DOHH2 (cell line): ENCODE results near the gene SRRD.

Experiments
- EZH2phosphoT487 ChIP-seq: fragments of 200-600 bp; sonication (generic); IDR thresholded peaks from 2 replicates; pipeline ENCODE4 v1.6.1; 2017; ENCODE audit warnings: borderline replicate concordance, mild to moderate bottlenecking, antibody characterized with exemption, low read length, moderate library complexity, mixed read lengths
- TF ChIP-seq, protein P1 (sequence below): fragments of 200-600 bp; sonication (generic); IDR thresholded peaks from one replicate; pipeline ENCODE4 v1.5.1; 2014; ENCODE audit warnings: antibody characterized with exemption, mild to moderate bottlenecking, low read depth, low read length; ENCODE audit not compliant: poor library complexity, severe bottlenecking

DNA sequence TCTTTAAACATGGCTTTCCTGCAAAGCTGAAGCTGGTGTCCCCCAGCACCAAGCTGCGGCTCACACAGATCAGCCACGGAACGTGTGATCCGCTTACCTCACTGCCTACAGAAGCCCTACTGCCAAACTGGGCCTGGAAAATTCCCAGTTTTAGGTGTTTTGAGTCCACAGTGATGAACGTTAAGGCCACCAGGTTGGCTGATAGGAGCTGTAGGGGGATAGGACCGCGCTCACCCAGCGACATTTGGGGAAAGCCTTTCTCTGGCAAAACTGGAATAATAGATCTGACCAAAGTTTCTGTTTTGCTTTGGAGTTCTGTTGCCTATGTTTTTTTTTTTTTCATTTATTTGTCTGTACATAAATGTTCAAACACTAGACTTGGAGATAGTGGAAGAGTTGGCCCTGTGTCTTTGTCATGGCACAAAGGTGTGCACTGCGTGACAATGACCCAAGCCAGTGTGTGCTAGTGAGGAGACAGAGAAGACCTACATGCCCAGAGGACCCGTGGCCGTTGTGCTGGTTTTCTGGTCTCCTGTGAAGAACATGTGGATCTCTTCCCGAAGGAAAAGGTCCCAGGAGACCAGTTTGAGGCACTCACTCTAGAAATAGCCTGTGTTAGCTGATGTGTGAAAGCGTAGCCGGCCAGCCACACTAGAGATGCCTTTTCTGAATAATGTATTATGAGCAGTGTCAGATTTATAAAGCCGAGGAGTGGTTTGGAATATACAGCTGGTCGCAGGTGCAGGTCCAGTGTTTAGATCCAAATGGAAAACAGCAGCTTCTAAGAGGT, 39.6 kb upstream of the SRRD start:
- TF ChIP-seq, protein P1, sequence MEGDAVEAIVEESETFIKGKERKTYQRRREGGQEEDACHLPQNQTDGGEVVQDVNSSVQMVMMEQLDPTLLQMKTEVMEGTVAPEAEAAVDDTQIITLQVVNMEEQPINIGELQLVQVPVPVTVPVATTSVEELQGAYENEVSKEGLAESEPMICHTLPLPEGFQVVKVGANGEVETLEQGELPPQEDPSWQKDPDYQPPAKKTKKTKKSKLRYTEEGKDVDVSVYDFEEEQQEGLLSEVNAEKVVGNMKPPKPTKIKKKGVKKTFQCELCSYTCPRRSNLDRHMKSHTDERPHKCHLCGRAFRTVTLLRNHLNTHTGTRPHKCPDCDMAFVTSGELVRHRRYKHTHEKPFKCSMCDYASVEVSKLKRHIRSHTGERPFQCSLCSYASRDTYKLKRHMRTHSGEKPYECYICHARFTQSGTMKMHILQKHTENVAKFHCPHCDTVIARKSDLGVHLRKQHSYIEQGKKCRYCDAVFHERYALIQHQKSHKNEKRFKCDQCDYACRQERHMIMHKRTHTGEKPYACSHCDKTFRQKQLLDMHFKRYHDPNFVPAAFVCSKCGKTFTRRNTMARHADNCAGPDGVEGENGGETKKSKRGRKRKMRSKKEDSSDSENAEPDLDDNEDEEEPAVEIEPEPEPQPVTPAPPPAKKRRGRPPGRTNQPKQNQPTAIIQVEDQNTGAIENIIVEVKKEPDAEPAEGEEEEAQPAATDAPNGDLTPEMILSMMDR: no peak
- no peak for TF ChIP-seq EZH2phosphoT487
